Head of caudate nucleus (tissue), 42 donors: ENCODE data around the gene CASP1.

Experiments
- DNase-seq, 42 donors: peaks; one replicate each; pipeline versions ENCODE4 v3.0.0 to v3.0.0-alpha.2; 2020 to 2021; ENCODE audit warnings: mixed read lengths in 7 of 42
- intact Hi-C: fragments of 100-400 bp; cut with DNase I; formaldehyde crosslinking; loops from one replicate; pipeline ENCODE4 v1.15.0; 2022

Gene CASP1

GRCh38 chr11:104999721-105000120 is 35.2 kb downstream of the CASP1 start:
- DNase-seq: no peak
- intact Hi-C loops: no loop called here

- intact Hi-C loops: no loop called here
- no peak for DNase-seq
Measured at GRCh38 chr11:104997288-104997687, 37.7 kb downstream of the CASP1 start.

GRCh38 chr11:104995001-104995408 is 39.9 kb downstream of the CASP1 start:
- intact Hi-C loops: no loop called here
- DNase-seq: no peak

GRCh38 chr11:104992781-104993180 is 42.2 kb downstream of the CASP1 start:
- intact Hi-C loops: no loop called here
- DNase-seq: no peak

- intact Hi-C loops: no loop called here
- DNase-seq: no peak
Measured at GRCh38 chr11:104991994-104992393, 43.0 kb downstream of the CASP1 start.

- DNase-seq: no peak
- intact Hi-C loops: no loop called here
Measured at GRCh38 chr11:104984808-104985207, 50.1 kb downstream of the CASP1 start.

GRCh38 chr11:104979839-104980238 is 55.1 kb downstream of the CASP1 start:
- DNase-seq: no peak
- intact Hi-C loops: no loop called here
